Muscle of leg (tissue), 11 donors: ENCODE results near the gene BRSK2. TPM values are rescaled to one million over a fixed set of nuclear protein-coding genes. Genes with fewer than 3 reads are reported as not detected.

ENCODE experiments used
- DNase-seq: peaks from one replicate; pipeline ENCODE4 v3.0.0; 2013
- H3K27ac ChIP-seq: one replicate; pipeline ENCODE4 v1.5.1; 2013; ENCODE audit warnings: mild to moderate bottlenecking, low read length, control low read depth
- H3K27me3 ChIP-seq: one replicate; pipeline ENCODE4 v1.6.1; 2013; ENCODE audit warnings: low read length; ENCODE audit not compliant: control insufficient read depth, insufficient read depth
- H3K36me3 ChIP-seq: one replicate; pipeline ENCODE4 v1.6.1; 2013; ENCODE audit warnings: low read length; ENCODE audit not compliant: control insufficient read depth, insufficient read depth
- H3K4me1 ChIP-seq: one replicate; pipeline ENCODE4 v1.6.1; 2013; ENCODE audit warnings: low read length; ENCODE audit not compliant: control insufficient read depth, insufficient read depth
- H3K4me3 ChIP-seq: one replicate; pipeline ENCODE4 v1.5.1; 2013; ENCODE audit warnings: low read length, control low read depth
- H3K9me3 ChIP-seq: replicated peaks from 2 replicates; pipeline ENCODE4 v1.6.1; 2013; ENCODE audit warnings: low read depth, low read length; ENCODE audit not compliant: control insufficient read depth
- WGBS: methylation state at CpG from one replicate; pipeline ENCODE4 v1.1.5; 2013; ENCODE audit warnings: missing lambda C conversion rate; ENCODE audit not compliant: insufficient coverage; 5-methylcytosine and 5-hydroxymethylcytosine counted together
- polyA plus RNA-seq, 8 donors: library from polyadenylated mRNA; unstranded; fragments of 120-200 nt; gene quantifications; one replicate each; pipeline versions ENCODE4 v1.2.1 to v1.2.3, GENCODE V29; 2013; ENCODE audit warnings: inconsistent platforms in 1 of 8, low replicate concordance in 1 of 8; ENCODE audit not compliant: insufficient read length in 8 of 8, insufficient read depth in 1 of 8
- total RNA-seq: library from RNA; stranded (reverse); fragments of 120-200 nt; gene quantifications from one replicate; pipeline ENCODE4 v1.2.4, GENCODE V29; 2013

Gene BRSK2
- total and polyA plus RNA-seq, 9 donors = 0.44 to 2.3 (median 1.2) TPM

DNA sequence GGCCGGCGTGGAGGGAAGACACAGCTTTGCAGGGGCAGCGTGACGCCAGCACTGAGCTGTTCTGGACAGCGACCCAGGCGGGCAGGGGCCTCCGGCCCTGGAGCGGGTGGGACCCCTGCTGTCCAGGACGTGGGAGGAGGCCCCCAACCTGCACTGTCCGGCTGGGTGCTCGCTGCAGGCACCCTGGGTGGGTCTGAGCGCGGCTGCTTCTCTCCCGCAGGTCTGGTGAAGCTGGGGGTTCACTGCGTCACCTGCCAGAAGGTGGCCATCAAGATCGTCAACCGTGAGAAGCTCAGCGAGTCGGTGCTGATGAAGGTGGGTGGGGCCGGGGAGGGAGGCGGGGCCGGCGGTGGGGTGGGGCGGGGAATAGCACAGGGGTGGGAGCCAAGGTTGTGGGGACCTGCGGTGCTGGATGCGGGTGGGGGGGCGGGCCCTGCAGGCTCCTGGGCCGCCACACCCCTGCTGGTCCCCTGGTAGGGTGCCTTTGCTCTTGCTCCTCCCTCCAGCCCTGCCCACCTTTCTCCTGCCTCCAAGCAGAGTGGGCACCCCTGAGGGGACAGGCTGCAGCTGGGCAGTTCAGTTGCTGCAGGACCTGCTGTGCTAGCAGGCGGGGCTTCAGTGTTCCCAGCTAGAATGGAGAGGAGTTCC is 46.2 kb downstream of the BRSK2 start:
- Histone ChIP-seq H3K4me1 (peaks cover 9% of the 10 kb centered on the region), H3K27ac (no peak overlapping the region), H3K36me3 (no peaks in the 10 kb centered on the region), H3K9me3 (no peaks in the 10 kb centered on the region), H3K4me3 (no peak overlapping the region), H3K27me3 (peaks cover 4% of the 10 kb centered on the region)
- WGBS = 4% methylated on average over 13 of the region's 29 CpGs
- no peak for DNase-seq

DNA sequence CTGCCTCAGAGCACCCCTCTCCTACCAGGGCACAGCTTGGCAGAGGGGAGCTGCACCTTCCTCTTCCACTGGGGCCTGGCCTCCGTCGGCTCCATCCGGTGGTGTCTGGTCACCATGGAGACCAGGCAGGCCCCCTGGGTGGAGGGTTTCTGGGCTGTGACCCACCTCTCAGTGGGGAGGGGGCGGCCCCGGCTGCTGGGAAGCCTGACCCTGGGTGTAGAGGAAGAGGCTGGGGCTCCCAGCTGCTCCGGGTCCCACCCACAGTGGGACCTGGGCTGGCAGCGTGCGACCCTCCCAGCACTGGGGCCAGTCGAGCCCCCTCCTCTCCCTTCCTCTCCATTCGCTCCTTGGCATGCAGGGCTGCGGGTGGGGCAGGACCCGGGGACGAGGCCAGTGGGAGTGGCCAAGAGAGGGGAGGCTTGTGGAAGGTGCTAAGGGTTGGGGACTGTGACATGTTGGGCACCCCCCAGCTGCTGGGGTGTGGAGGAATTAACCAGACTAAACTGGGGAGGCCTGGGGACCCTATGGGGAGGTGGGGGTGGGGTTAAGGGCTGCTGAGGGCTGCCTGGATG is 46.8 kb downstream of the BRSK2 start:
- Histone ChIP-seq H3K9me3 (no peaks in the 10 kb centered on the region), H3K27me3 (peaks cover 4% of the 10 kb centered on the region), H3K4me3 (no peak overlapping the region), H3K4me1 (peaks cover 9% of the 10 kb centered on the region), H3K27ac (no peak overlapping the region), H3K36me3 (no peaks in the 10 kb centered on the region)
- no peak for DNase-seq
- 5% methylated on average over 4 of the region's 13 CpGs for WGBS

DNA sequence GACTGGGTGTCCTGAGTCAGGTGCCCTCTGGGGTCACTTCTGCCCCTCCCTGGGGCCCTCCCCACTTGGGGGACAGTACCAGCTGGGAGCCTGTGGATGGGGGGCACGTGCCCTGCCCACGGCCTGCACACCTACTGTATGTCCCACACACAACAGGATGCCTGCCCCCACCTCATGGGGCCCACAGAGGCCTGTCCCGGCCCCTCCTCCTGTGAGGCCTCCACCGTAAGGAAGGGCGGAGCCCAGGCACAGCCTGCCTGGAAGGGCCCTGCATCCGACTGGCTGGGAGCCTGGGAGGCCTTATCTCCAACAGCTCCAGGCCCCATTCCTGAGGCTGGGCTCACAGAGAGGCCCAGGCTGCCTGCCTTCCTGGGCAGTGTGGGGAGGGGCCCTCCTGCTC is 47.8 kb downstream of the BRSK2 start:
- peak; percentile 38 for DNase-seq
- Histone ChIP-seq H3K27ac (no peak overlapping the region), H3K9me3 (no peaks in the 10 kb centered on the region), H3K36me3 (no peaks in the 10 kb centered on the region), H3K4me3 (no peak overlapping the region), H3K4me1 (peaks cover 9% of the 10 kb centered on the region), H3K27me3 (peaks cover 4% of the 10 kb centered on the region)
- WGBS = 17% methylated on average over 2 of the region's 6 CpGs

DNA sequence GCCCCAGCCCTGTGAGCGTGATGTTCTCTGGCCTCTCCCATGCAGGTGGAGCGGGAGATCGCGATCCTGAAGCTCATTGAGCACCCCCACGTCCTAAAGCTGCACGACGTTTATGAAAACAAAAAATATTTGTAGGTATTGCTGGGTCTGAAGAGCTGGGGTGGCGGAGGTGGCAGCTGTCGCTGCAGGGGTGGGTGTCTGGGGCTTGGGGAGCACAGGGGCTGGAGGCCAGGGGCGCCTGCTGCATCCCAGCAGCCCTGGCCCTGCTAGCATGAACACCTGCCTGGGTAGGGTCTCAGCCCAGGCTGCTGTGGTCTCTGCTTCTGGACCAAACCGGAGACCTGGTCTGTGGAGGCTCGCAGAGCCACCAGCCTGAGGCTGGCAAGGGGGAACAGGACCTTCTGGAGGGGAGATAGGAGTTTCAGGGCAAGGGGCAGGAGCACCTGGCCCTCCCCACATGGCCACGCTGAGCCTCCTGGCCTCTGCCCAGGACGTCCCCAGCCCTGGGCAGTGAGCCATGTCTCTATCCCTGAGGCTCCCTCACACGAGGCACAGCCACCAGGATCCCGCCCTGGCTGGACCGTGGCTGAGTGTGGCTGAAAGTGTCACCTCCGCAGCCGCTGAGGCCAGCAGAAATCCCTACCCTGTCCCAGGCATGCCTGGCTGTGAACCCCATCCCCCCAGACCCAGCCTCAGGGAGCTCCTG is 48.7 kb downstream of the BRSK2 start:
- Histone ChIP-seq H3K27me3 (peaks cover 4% of the 10 kb centered on the region), H3K4me3 (no peak overlapping the region), H3K27ac (no peak overlapping the region), H3K4me1 (peaks cover 9% of the 10 kb centered on the region), H3K36me3 (no peaks in the 10 kb centered on the region), H3K9me3 (no peaks in the 10 kb centered on the region)
- no peak for DNase-seq
- WGBS = 58% methylated on average over 19 of the region's 19 CpGs

DNA sequence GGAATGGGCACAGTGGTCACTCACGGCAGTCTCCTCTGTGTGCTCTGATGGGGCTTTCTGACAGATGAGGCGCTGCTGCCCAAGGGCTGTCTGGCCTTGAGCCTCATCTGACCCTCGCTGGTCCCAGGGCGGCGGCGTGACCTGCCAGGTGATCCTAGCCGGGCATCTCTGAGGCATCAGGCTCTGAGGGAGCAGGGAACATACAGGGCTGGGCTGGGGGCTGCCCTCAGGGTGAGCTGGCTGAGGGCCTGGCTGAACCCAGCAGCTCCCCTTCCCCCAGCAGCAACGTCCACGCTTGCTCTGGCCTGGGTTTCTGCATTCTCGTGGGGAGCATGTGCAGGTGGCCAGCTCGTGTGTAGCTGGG is 49.2 kb downstream of the BRSK2 start:
- H3K27ac ChIP-seq = no peak overlapping the region
- no peak overlapping the region for H3K4me3 ChIP-seq
- no peak for DNase-seq
- H3K36me3 ChIP-seq = no peaks in the 10 kb centered on the region
- 66% methylated on average over 10 of the region's 11 CpGs for WGBS
- peaks cover 9% of the 10 kb centered on the region for H3K4me1 ChIP-seq
- no peaks in the 10 kb centered on the region for H3K9me3 ChIP-seq
- peaks cover 4% of the 10 kb centered on the region for H3K27me3 ChIP-seq

DNA sequence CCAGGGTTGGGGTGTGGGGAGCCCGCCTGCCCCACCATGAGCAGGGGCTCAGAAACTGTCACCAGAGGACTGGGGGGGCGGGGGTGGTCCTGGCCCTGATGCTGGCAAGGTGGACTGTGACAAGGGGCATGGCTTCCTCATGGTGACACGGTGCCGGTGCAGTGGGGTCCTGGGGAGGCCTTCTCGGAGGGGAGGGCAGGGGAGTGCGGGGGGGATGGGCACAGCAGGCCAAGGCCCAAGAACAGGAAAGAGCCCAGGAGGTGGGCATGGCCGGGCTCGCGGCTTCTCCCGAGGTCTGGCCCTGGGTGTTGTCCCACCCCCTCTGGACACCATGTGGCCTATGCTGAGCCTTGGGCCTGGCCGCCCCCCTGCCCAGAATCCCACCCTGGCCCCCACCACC is 49.6 kb downstream of the BRSK2 start:
- peaks cover 4% of the 10 kb centered on the region for H3K27me3 ChIP-seq
- whole genome bisulfite sequencing = 59% methylated on average over 11 of the region's 11 CpGs
- H3K27ac ChIP-seq = no peak overlapping the region
- no peak overlapping the region for H3K4me3 ChIP-seq
- H3K9me3 ChIP-seq = no peaks in the 10 kb centered on the region
- no peaks in the 10 kb centered on the region for H3K36me3 ChIP-seq
- H3K4me1 ChIP-seq = peaks cover 9% of the 10 kb centered on the region
- no peak for DNase-seq

DNA sequence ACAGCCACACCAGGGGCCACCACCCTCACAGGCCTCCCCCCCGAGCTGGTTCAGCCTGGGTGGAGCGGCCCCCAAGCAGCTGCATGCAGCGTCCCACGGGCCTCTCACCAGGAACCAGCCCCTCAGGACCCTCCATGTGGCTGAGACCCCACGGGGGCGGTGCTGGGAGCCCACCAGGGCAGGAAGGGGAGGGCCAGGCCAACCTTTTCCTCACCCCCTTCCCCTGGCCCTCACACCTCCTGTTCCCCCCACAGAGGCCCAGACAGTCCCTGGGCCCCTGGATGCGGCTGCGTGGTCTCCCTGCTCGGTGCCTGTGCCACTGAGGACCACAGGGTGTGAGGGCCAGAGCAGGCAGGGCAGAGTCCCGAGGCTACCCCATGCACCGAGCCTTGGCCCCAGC is 50.3 kb downstream of the BRSK2 start:
- H3K4me1 ChIP-seq = peaks cover 9% of the 10 kb centered on the region
- H3K27ac ChIP-seq = no peak overlapping the region
- H3K4me3 ChIP-seq = no peak overlapping the region
- no peaks in the 10 kb centered on the region for H3K9me3 ChIP-seq
- H3K27me3 ChIP-seq = peaks cover 4% of the 10 kb centered on the region
- H3K36me3 ChIP-seq = no peaks in the 10 kb centered on the region
- 58% methylated on average over 8 of the region's 11 CpGs for WGBS
- DNase-seq = no peak

DNA sequence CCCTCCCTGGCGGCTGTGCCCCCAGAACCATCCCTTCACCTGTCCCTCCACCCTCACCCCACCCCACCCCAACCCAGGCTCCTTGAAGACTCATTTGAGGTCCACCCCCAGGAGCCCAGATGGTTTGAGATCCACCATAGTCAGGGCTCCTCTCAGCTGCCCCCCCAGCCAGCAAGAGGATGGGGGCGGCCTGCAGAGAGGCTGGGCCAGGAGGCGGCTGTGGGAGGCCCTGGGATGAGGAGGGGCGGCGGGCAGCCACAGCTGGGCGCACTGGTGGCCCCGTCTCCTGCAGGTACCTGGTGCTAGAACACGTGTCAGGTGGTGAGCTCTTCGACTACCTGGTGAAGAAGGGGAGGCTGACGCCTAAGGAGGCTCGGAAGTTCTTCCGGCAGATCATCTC is 50.8 kb downstream of the BRSK2 start:
- H3K27me3 ChIP-seq = peaks cover 4% of the 10 kb centered on the region
- 79% methylated on average over 8 of the region's 12 CpGs for WGBS

DNA sequence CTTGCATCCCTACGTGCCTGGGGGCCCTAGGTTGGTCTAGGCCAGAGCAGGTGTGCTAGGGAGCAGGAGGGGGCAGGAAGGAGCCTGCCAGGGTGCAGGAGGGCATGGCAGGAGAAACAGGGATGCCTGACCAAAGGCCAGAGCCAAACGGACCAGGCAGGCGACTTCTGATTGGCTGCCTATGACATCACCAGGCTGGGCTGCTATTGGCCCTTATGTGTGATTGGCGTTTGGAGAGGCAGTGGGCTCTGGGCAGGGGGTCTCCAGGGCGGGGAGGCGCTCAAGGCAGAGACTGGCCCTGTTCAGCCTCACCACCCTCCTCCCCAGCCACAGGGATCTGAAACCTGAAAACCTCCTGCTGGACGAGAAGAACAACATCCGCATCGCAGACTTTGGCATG is 52.4 kb downstream of the BRSK2 start:
- 43% methylated on average over 6 of the region's 9 CpGs for WGBS
- H3K4me3 ChIP-seq = no peak overlapping the region
- peaks cover 9% of the 10 kb centered on the region for H3K4me1 ChIP-seq
- no peaks in the 10 kb centered on the region for H3K36me3 ChIP-seq
- no peaks in the 10 kb centered on the region for H3K9me3 ChIP-seq
- H3K27ac ChIP-seq = no peak overlapping the region
- DNase-seq = no peak
- peaks cover 4% of the 10 kb centered on the region for H3K27me3 ChIP-seq

More for the DNA sequence above, 50.8 kb downstream of the BRSK2 start:
- no peaks in the 10 kb centered on the region for H3K9me3 ChIP-seq
- H3K4me3 ChIP-seq = no peak overlapping the region
- no peaks in the 10 kb centered on the region for H3K36me3 ChIP-seq
- H3K27ac ChIP-seq = no peak overlapping the region
- peaks cover 9% of the 10 kb centered on the region for H3K4me1 ChIP-seq
- no peak for DNase-seq

DNA sequence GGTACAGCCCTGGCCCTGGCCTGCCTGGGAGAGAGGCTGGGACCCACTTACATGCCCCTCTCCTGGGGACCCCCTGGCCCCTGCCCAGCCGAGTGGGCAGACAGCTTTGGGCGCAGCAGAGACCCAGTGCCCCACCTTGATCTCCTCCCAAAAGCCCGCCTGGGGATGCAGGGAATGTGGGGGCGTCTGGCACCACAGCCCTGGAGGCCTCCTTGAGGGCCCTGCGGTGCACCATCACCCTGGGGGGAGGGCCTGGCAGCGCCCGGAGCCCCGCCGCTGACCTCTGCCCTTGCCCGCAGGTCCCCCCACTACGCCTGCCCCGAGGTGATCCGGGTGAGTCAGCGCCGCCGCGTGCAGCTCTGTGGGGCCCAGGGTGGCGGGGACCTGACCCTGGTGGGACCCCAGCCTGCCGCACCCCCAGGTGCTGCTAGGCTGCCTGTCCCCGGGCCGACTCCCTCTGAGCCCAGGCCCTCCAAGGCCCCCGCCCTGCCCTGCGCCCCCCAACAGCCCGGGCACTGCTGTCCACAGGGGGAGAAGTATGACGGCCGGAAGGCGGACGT is 53.2 kb downstream of the BRSK2 start:
- Histone ChIP-seq H3K36me3 (no peaks in the 10 kb centered on the region), H3K4me1 (peaks cover 3% of the 10 kb centered on the region), H3K27ac (no peak overlapping the region), H3K4me3 (no peak overlapping the region), H3K27me3 (peaks cover 4% of the 10 kb centered on the region), H3K9me3 (no peaks in the 10 kb centered on the region)
- WGBS = 91% methylated on average over 23 of the region's 28 CpGs
- no peak for DNase-seq
